ENCODE results near the gene SZT2. TPM values are rescaled to one million over a fixed set of nuclear protein-coding genes. Genes with fewer than 3 reads are reported as not detected.

The SZT2 gene
- 23.5 and 38.5 TPM in 2 replicates for total RNA-seq

DNA sequence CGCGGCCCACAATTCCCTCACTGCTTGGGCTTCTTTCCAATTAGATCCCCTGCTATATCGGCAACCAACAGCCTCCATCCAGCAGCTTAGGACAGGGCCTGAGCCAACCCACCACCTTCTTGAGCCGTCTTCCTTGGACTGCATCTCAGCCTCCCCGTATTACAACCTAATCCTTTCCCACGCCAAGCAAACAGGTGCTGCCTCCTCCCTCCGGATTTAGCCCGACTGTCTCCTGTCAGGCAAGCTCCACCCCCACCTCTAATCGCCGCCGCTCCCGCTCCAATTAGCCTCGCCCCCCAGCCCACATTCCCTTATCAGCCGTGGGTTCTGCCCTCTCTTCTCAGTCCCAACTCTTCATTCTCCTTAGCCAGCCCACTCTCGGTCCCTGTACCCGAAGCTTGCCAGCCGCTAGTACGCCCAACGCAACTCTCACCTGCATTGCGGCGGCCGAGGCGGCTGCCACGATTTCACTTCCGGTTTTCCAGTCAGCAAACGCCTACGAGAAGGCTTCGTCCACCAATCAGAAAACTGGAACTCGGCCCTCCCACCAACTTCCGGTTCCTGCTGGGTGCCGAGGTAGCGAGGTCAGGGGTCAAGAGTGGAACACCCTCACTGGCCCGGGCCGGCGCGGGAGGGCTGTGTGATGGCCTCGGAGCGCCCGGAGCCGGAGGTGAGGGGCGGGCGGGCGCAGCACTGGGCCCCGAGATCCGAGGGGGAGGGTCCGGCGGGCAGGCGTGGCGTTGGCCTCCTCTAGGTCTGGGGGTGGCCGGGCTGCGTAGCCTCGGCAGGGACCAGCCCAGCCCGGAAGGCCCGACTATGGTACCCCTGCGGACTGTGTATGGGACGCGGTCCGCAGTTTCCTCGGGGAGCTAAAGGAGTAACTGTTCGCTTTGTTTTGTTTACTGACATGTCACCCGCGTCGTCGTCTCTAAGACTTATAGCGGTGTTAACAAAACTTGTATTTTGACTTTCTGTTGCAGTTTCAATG is at the start of gene SZT2, which contains the start of gene MED8:
Gene SZT2 (plus strand): TSS at position 574 of the 988 bp plus-strand sequence. CDS start 70 bp downstream, at position 644.
Gene MED8 (minus strand): TSS at position 475 of the 988 bp plus-strand sequence. CDS start 36 bp downstream, at position 439.

DNA sequence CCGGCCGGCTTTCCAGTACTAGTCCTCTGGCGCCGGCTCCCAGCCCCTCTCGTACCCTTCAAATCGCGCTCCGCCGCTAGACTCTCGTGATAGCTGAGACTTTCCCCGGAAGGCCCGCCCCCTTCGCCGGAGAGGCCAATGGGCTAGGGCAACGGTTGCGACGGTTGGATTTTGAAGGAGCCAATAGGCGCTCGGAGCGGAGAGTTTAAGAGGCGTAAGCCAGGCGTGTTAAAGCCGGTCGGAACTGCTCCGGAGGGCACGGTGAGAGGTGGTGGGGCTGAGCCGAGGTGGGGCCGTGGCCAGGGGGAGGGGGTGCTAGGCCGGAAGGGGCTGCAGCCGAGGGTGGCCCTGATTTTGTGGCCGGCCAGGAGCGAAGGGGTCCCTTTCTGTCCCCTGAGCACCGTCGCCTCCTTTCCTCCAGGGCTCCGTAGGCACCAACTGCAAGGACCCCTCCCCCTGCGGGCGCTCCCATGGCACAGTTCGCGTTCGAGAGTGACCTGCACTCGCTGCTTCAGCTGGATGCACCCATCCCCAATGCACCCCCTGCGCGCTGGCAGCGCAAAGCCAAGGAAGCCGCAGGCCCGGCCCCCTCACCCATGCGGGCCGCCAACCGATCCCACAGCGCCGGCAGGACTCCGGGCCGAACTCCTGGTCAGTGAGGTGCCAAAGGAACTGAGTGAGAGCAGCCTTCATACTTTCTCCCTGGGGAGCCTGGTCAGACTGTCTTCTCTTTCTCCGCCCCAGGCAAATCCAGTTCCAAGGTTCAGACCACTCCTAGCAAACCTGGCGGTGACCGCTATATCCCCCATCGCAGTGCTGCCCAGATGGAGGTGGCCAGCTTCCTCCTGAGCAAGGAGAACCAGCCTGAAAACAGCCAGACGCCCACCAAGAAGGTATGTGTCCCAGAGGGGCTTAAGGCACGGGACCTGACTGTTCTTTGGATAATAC is 30.7 kb upstream of the SZT2 start, which contains the start of gene CDC20:
Gene CDC20 (plus strand): TSS at position 236 of the 948 bp plus-strand sequence. CDS start 235 bp downstream, at position 471.

DNA sequence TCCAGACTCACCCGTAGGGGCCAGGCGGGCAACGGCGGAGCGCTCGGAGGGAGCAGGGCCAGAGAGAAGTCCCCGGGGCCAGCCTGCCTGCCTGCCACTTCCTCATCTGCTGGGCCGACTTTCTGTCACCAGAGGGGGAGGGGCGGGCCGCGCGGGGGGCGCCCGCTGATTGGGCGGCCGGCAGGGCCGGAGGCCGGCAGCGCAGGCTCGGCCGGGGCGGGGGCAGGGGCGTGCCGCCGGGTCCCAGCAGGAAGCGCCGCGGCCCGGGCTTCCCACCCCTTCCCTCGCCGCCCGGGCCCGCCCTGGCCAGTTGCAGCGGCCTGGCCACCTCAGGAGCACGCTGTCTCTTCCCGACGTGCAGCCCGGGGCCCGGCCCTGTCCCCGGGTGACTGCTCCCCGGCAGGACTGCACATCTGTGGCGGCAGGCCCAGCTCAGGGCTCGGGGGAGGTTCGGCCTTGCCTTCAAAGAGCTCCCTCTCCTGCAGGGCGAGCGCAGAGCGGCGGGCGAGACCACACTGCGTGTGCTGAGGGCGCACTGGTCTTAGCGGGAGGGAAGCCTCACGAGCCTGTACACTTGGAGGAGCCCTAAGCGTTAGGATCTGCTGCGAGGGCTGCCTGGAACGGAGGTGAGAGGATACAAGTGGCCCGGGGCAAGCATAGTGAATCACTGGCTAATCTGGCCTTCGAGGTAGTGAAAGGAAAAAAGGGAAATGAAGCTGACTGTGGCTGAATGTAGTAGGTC is 21.6 kb upstream of the SZT2 start, which contains the start of gene ELOVL1:
Gene ELOVL1 (minus strand): TSS at position 108 of the 742 bp plus-strand sequence. CDS start 2,402 bp downstream, outside the sequence.

DNA sequence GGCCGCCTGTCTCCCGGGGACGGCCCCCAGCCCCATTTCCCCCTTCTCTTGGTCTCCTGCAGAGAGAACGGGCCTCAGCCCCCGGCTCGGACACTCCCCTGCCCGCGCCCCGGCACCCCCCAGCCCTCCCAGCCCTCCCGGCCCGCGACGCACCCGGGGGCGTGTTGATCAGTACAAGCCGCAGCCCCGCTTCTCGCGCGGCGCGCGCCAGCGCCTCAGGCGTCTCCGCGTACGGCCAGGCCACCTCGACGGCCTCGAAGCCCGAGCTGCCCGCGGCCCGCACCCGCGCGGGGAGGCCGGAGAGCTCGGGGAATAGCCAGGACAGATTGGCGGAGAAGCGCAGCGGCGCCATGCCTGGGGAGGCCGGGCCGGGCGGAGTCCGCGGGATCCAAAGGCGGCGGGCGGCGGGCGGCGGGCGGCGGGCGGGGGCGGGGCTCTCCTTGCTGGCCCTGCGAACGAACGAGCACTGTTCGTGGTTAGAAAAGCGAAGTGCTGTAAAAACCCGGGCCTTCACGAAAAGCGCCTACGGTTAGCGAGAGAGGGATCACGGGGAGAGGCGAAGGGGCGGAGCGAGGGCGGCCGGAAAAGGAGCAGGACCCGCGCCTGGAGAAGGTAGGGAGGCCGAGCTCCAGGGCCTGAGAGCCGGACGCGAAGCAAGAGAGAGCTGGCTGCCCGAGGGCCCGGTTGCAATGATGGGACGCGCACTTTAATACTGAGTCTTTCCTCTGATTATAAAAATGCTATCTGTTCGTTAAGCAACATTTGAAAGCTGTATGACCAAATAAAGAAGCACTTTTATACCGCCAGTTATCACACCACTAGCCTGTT is 64.0 kb downstream of the SZT2 start, which contains the start of gene HYI:
Gene HYI (minus strand): TSS at position 490 of the 828 bp plus-strand sequence. CDS start 138 bp downstream, at position 352.

Small RNAs within 50 kb of the gene (small RNA-seq; reads per million reads assigned to genes)
- not detected for gene MIR6735

Other genes starting within 250 kb of the SZT2 start
- gene EBNA1BP2, start 217.6 kb upstream of the SZT2 start, total RNA-seq: 78.6 and 92.1 TPM in 2 replicates
- gene CFAP57, start 217.6 kb upstream of the SZT2 start, total RNA-seq: under 0.01 and 0.20 TPM in 2 replicates
- not detected in 2 replicates for gene TMEM125, start 119.9 kb upstream of the SZT2 start, total RNA-seq
- not detected in 2 replicates for gene C1orf210, start 104.3 kb upstream of the SZT2 start, total RNA-seq
- under 0.01 TPM in 2 replicates for gene TIE1, start 88.9 kb upstream of the SZT2 start, total RNA-seq
- gene MPL, start 52.1 kb upstream of the SZT2 start, total RNA-seq: not detected in 2 replicates
- 81.9 and 121 TPM in 2 replicates for gene CDC20, start 30.9 kb upstream of the SZT2 start, total RNA-seq
- gene ELOVL1, start 21.9 kb upstream of the SZT2 start, total RNA-seq: 54.0 and 59.4 TPM in 2 replicates
- 47.8 and 54.0 TPM in 2 replicates for gene MED8, start 99 bp upstream of the SZT2 start, total RNA-seq
- 5.1 and 16.0 TPM in 2 replicates for gene HYI, start 64.0 kb downstream of the SZT2 start, total RNA-seq
- 8.1 and 30.7 TPM in 2 replicates for gene PTPRF, start 141.0 kb downstream of the SZT2 start, total RNA-seq

Data from subcutaneous preadipocyte (primary cell).